GM18507 (cell line): ENCODE data around the gene FMO1.

Experiments
- DNase-seq: peaks from one replicate; pipeline ENCODE4 v3.0.0; 2011; ENCODE audit warnings: low read depth; ENCODE audit not compliant: insufficient read length; ENCODE audit errors: extremely low spot score
- FAIRE-seq: peaks from 2 replicates; lab custom pipeline; 2011; peaks lifted over from hg19 to GRCh38; lab: Jason Lieb, UNC

Gene FMO1

GRCh38 chr1:171334024-171334640 lies 85.8 kb downstream of the FMO1 start:
- no peak for DNase-seq
- FAIRE-seq: no peak
